ENCODE results near the gene MBTPS1.

Gene MBTPS1

DNA sequence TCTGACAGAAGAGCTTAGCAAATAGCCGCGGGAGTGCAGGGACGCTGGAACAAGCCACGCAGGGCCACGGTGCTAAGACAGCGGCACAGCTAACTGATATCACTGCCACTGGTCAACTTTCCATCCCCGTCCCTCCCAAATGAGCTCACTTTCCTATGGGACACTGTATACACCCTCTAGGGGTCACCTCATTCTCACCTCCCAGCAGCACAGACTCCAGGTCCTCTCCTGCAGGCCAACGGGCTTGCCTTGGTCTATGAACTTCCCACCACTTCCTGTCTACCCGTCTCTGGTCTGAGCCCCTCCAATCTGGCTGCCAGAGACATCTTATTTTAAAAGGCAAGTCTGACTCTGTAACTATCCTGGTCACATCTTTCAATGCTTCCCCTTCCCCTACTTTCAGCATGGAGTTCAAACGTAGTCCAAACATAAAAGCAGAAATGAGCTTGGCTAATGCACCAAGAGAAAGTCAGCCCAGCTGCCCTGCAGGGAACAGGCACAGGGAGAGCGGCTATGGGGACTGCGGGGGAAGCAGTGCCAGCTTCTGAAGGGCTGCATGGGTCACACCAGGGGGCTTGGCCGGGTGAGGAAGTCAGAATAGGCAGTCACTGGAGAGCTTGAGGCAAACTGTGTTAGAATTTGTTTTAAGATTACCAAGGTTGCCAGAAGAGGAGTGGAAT is 47.8 kb downstream of the MBTPS1 start:
- no peak for DNase-seq

DNA sequence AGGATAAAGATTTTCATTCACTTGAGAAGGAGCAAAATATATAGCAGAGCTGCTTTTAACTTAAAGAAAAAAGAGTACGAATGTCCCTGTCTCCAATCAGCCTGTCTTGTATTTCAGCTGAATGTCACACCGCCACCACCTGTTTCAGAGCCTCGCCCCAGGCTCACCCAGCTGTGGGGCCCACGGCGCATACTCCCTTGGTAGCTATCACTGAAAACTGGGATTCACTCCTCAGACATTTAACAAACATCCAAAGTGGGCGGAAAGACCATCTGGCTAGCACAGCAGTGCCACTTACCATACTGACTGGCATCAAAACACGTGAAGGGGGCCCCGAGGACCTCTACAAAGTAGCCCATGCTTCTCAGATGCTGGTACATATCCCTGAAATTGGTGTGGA is 48.7 kb downstream of the MBTPS1 start:
- DNase-seq: no peak

DNA sequence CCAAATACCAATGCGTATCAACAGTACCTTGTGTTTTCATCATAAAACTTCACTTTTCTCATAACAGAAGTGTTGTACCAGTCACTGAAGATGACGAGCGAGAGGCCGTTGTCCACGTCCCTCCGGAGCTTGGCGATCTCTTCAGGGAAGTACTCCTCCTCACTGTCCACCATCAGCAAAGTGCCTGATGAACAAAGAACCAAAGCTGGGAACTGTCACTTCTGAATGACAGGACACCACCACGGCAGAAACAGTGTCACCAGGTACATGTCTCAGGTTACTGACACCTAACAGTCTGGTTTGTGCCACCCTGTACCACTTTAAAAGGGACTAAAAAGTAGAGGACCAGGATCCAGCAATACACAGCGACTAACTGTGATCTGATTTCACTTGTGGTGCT is 49.1 kb downstream of the MBTPS1 start:
- no peak for DNase-seq

DNA sequence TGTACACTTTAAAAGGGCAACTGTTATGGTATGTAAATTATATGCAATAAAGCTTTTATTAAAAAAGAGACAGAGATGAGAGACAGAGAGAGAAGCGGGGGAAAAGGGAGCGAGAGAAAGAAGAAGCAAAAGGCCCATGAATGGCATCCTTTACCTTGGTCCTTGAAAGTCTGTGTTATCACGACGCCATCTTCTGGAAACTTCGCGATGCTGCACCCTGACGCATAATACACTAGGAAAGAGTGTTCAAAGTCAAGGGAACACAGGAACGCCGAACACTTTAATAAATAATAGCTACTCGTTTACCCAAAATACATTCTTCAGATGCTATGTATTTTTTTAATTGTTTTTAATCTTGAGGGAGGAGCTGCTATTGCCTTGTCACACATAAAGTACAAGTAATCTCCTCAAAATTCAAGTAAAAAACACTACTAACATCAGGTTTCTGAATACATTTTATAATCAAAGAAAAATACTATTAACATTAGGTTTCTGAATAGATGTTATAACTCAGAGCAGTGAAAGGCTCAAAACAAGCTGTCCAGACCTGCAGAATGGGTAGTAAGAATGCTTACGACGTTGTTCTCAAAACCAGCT is 51.1 kb downstream of the MBTPS1 start:
- peak; percentile 35 for DNase-seq

DNA sequence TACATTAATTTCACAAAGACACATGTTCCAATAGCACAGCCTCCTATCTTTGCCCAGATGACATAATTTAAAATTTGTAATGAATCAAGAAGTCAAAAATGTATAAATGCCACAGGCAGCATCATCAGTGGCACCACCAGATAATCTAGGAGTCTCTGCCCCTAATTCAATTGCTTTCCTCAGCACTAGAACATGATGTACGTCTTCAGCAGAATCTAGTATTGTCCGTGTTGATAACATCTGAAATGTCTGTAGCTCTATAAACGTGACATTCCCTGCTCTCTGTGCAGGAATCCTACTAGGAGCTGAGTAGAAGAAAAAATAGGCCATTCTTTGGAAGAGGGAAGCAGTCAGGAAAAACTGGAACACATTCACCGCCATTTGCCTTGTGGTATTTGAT is 52.8 kb downstream of the MBTPS1 start:
- no peak for DNase-seq

DNA sequence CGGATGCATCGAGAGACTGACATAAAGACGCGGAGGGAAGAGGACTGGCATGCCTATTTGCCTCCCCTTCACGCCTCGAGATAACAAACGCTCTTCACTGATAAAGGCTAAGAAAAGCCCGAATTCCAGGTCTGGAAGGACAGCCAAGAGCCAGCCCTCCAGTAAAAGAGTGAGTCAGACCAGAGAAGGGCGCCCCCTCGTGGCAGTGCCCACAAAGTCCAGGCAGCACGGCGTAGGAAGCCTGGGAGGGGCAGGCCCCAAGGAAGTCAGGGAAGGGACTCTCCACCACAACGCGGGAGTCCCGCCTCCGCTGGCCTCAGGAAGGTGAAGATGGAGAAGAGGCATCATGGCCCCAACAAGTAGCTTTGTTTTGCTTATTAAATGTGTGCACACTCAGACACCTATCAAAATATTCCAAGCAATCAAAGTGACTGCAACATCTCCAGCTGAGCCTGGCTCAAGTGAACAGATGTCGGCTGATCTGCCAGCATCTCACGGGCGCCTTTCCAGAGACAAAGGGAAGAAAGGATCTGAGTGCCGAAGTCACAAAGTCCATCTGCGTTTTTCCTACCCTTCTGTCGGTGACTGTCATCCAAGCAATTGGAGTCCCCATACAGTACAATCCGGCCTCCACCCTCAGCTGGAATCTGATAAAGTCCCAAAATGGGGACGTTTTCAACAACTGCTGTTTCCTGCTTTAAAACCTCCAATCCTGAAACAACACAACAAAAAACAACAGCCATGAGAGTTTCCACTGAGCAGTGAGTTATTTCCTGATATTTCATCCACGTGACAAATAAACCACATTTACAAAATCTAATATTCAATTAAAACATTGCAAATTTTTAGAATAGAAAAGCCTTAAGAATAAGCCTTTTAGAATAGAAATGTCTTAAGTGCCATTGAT is 53.8 kb downstream of the MBTPS1 start:
- DNase-seq: peak; percentile 54

DNA sequence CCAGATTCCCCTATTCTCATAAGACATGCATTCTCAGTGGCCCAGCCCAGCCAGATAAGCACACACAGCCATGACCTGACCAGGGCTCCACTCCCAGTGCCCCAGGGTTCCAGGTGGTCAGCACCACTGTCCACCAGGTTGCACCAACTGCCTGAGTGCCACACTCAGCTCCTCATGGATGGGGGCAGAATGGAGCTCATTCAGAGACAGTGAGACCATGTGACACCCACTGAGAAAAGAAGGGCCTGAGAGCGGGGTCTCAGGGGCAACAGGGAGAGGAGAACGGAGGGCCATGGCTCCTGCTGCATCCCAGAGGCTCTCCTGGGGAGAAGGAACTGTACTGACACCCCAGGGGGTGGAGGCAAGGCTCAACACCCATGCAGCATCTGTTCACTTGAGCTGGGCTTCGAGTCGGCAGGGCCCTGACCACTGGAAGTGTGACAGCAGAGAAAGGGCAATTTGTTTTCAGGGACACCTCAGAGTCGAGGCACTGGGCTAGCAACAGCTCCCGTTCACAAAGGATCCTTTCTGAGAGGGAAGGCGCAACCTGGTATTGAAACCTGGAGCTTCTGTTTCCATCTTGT is 55.4 kb downstream of the MBTPS1 start:
- no peak for DNase-seq

DNA sequence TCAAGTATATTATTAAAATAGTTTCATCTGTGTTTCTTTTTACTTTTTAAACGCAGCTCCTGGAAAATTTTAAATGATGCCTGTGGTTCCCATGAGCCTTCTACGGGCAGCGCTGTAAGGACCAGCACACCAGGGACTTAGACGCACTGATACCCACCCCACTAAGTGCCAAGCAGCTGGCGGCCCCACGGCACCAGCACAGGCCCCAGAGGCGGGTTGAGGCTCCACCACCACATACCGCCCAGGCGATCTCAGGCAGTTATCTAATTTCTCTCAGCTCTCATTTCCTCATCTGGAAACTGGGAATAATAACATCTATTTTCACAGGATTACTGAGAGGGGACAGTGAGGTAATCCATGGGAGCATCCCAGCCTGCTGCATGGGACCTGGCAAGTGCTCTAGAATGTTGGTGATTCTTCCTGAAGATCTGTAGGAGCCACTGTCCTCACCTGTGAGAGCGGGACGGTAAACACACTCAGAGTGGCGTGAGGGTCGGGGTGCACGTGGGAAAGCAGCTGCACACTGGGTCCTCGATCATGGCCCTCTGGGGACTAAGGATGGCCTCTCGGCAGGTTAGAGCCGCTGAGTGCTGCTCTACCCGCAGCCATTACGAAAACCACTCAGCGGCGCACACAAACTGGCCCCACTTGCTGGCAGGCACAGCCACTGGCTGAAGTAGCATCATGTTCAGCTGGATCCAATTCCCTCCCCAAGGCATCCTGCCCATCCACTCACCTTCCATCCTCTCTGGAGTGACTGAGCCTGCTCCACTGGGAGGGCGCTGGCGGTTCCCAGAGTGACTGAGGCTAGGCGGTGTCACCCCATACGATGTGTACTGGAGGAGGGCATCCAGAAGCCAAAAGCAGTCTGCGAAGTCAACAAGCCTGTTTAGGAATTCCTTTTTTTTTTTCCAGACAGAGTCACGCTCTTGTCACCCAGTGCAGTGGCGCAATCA is 56.5 kb downstream of the MBTPS1 start:
- no peak for DNase-seq

DNA sequence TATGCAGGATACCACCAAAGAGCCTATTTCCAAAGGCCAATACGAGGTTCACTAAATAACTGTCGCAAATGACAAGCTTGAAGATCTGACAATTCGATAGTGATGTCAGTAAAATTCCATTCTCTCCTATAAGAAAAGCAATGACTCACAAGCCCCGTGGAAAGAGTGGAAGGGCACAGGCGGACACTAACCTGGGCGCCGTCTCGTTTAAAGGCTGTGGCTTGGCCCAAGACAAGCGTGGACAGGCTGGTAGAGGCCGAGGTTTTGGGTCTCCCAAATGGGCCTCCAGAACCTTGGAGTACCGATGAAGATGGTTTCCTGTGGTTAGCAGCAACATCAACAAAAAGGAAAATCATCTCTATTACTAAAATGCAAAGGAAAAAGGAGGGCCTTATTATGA is 57.6 kb downstream of the MBTPS1 start:
- DNase-seq: no peak

DNA sequence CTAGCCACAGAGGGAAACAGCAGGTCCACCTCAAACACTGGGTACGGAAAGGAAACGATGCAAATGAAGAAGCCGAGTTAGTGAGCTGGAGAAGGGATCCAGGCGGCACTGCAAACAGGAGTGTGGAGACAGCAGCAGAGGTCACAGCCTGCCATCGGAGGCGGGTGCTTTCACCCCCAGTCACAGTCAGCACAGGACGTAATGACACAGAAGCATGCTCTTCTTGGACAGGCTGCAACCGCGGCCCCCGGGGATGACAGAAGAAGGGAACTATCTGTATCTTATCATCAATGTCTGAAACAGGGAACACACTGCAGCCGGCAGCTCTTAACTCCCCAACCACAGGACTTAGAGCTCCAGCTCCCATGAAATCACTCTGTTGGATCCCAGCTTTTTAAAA is 58.1 kb downstream of the MBTPS1 start:
- no peak for DNase-seq

DNA sequence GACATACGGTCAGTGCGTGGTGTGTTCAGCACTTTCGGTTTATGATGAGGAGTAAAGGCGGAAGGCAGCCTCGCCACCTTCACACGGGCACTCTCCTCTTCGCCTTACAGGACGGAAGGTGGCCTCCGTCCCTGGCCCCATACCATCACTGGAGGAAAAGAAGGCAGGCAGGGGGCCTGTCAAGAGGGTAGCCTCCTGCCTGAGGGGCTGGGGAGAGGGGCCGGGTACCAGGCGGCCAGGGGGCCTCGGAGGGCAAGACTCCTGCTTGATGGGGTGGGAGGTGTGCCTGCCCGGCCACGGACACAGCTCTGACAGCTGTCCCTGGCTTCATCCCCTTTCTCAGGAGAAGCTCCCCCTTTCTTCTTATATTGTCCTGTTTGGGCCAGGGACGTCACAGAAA is 58.5 kb downstream of the MBTPS1 start:
- no peak for DNase-seq

DNA sequence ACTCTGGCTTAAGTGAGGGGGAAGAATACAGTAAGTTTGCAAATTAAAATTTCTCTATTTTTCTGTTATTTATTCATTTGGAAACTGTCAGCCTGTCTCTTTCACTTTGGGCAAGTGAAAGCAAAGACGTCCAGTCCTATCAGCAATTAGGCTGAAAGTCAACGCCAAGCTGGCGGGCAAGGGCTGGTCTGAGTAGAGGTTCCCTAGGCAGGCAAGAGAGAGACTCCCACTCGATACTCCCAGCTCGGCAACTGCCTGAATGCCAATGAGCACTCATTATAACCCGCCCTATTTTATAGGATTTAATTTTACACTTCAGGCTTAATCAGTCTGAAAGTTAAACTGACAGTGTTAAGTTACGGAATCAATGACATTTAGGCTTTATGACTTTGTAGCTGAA is 59.8 kb downstream of the MBTPS1 start:
- no peak for DNase-seq

DNA sequence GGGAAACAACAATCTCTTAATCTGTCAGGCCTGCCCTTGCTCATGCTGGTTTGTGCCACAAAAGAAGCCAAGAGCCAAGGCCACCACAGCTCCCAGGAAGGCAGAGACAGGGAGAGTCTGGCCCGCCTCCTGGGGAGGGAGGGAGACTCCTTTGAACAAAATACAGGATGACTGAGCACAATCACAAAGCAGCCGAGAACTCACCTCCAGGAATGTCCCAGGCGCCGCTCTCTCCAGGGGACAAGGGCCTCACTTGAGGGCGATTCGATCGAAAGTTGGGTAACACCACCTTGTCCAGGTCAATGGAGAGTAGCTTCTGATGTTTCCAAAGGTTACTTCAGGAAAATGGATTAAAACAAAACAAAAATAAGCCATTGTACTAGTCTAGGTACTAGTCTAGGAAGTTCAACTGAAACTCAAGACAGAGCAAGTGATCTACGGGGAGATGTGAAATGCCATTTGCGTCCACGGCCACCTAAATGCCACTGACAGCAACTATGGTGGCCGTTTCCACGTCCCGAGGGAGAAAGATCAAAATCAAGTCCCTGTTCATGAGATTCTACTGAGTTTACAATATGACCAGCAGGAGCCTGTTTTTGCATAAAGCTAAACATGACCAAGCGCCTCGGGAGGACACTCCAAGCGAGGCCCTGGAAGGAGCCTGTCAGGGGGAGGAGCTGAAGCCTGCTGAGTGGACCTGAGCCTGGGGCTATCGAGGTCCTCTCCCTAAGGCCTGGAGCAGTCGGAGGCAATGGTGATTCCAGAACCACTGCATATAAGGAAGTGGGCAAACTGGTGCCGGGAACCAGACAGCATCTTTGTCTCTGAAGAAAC is 60.7 kb downstream of the MBTPS1 start:
- DNase-seq: no peak

DNA sequence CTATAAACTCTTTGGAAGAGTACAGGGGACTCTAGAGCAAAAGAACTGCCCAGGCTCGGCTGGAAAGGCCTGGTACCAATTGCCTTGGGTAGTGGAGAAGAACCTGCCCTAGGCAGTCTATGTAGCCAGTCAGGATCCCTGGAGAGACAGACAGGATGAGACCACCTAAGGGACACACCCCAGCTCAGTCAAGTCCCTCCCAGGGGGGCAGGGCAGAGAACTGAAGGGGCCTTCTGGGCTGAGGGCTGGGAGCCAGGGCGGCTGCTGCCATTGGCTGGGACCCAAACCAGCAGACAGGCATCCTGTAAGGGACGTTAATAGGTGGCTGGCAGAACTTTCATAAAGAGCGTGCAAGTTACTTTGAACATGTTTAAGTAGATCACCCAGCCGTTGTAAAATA is 61.4 kb downstream of the MBTPS1 start:
- no peak for DNase-seq

DNA sequence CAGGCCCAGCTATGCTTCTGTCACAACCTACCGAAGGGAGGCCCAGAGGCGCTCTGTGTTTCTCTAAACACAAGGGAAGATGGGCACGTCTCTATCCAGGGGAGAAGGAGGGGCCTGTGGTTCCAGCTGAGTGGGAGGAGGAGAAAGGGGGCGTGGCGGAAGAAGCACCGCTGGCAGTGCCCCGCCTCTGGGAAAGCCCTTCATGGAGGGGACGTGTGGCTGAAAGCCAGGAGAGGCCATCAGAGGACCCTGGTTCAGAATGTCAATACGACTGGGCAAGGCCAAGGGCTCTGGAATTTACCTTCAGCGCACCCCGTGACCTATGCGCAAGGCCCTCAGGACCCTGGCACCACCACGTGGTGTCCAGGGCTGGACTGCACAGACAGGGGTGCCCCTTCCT is 61.8 kb downstream of the MBTPS1 start:
- DNase-seq: no peak

DNA sequence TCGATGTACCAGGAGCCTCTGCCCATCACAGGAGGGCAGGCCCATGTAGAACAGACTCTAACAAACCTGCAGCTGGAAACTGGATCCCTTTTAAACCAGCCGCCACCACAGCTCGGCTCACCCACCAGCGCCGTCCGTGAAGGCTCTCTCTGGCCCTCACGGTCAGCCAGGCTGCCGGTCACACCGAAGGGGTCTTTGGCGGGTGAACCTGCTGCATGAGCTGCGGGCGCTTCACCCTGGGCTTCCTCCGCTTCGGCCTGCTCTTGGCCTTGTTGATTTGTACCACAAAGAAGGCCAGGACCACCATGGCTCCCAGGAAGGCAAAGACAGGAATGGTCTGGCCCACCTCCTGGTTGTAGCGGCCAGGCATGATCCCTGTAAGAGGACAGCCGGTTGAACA is 62.5 kb downstream of the MBTPS1 start:
- DNase-seq: no peak

DNA sequence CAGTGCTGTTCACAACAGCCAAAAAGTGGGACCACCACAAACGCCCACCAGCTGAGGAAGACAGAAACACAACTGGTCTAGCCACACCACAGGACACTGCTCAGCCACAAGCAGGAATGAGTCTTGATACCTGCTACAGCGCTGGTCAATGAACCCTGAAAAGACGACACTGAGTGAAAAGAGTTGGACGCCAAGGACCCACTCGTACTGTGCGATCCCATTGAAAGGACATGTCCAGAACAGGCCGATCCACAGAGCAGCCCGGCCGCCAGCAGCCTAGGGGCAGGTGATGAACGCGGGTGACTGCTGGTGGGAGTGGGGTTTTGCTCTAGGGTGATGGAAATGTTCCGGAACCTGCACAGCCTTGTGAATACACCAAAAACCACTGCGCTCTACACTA is 63.5 kb downstream of the MBTPS1 start:
- no peak for DNase-seq

DNA sequence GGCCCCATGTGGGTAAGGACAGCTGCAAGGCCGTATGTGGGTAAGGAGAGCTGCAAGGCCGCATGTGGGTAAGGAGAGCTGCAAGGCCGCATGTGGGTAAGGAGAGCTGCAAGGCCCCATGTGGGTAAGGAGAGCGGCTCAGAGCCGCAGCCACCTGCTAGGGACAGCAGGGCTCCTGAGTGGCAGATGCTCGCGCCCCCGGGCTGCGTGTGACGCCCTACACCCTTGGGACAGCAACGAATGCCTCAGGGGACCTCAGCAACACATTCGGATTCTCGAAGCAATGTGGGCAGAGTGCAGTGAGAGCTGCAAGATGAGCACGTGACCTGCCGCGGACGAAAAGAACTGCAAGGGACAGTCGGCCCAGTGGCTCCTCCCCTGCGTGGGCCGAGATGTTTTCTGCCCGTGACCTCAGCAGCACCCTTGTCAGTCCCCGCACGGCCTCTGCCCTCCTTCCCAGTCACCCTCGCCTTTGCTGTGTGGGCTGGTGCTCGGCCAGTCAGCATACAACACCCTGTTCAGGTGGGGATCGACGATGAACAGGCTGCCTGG is 64.6 kb downstream of the MBTPS1 start:
- DNase-seq: no peak

DNA sequence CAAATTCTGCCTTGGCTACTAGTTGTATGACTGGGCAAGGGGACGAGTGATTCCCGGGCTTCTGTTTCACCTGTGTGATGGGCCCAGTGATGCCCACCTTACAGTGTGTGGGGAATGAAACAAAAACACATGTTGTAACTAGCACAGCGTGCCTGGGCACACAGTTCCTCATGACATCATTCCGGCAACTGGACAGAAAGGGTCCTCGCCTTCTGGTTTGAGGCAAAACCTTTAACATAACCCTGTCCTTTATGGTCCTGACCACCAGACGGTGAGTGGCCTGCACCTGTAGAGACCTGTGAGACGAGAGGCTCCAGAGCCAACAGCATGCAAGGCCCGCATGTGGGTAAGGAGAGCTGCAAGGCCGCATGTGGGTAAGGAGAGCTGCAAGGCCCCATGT is 66.4 kb downstream of the MBTPS1 start:
- DNase-seq: no peak

DNA sequence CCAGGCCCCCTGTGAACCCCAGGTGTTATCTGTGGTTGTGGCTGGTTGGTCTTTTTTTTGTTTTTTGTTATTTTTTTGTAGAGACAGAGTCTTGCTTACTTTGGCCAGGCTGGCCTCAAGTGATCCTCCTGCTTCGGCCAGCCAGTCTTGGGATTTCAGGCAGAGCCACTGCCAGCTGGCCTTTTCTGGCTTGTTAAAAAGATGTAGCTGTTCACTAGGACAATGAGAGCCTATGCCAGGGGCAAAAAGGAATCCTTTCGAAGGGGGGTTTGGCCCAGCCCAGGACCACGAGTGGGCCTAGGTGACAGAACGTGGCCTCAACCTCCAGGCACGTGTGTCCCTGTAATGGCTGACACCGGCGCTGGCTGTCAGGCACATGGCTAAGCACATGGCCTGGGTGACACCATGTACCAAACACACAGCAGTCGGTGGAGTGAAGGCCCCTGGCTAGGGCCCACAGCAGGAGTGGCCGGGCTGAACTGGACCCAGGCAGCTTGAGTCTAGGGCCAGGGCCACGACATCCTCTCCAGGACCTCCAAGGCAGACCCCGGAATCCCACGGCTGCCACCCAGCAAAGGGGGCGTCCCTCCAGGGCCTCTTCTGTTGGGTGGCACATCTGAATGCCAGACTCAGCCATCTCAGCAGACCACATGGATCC is 67.2 kb downstream of the MBTPS1 start:
- DNase-seq: no peak

DNA sequence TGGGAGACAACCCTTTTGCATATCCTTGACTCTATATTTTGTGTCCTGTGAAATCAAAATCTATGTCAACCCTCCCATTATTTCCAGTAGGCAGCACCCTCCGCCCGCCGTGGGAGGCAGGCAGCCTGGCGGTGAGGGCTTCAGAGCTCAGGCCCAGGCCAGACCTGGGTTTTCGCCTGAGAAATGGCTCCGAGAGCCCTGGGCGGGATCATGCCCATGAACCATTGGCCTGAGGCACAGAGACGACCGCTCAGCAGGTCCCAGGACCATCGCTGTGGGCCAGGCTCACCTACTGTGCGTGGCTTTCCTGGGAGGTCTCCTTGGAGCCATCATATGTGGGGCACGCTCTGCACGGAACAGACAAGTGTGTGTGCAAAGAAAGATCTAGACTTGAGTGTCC is 67.9 kb downstream of the MBTPS1 start:
- DNase-seq: no peak
